ENCODE data around the gene NDUFC2.
A peak's percentile ranks its signal among the peaks of the same experiment; 100 is the strongest.

Gene NDUFC2

DNA sequence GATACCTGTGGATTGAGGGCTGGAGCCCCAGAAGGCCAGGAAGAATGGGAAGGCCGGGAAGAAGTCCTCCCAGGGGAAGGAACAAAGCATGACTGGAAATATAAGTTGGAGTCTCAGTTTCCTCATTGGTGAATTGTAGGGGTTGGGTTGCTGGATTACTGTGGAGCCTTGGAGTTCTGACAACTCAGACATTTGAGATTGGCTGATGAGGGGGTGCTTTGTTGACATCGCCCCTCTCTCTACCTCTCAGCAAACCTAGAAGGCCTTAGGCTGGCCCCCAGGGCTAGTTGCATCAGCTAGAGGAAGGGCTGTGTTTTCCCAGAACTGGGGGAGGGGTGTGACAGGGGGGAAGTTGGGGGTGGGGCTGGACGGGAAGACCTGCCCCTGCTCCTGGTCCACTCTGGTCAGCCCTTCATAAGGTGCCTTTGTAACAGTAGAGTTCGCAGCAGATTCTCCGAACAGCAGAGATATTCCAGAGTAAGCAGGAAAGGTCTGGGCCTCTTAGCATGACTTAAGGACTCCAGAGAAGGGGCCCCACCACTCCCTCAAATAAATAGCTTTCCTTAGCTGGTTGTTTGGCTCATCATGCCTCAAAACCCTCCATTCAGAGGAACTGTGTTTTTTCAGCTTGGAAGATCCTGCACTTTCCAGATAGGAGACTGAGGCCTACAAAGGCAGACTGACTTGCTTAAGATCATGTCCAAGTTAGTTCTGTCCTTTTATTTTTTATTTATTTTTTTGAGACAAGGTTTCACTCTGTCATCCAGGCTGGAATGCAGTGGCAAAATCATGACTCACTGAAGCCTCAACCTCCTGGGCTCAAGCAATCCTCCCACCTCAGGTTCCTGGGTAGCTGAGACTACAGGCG, 28.5 kb downstream of the NDUFC2 start:
- DNase-seq (ENCODE audit: low read depth), result no peak
- TF ChIP-seq, protein P1, sequence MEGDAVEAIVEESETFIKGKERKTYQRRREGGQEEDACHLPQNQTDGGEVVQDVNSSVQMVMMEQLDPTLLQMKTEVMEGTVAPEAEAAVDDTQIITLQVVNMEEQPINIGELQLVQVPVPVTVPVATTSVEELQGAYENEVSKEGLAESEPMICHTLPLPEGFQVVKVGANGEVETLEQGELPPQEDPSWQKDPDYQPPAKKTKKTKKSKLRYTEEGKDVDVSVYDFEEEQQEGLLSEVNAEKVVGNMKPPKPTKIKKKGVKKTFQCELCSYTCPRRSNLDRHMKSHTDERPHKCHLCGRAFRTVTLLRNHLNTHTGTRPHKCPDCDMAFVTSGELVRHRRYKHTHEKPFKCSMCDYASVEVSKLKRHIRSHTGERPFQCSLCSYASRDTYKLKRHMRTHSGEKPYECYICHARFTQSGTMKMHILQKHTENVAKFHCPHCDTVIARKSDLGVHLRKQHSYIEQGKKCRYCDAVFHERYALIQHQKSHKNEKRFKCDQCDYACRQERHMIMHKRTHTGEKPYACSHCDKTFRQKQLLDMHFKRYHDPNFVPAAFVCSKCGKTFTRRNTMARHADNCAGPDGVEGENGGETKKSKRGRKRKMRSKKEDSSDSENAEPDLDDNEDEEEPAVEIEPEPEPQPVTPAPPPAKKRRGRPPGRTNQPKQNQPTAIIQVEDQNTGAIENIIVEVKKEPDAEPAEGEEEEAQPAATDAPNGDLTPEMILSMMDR (IDR thresholded peaks at IDR 0.05; ENCODE audit: control insufficient read depth, extremely low read depth, insufficient read depth), result no peak
- no peak overlapping the region for H3K4me3 ChIP-seq (ENCODE audit: low read depth, low read length)

DNA sequence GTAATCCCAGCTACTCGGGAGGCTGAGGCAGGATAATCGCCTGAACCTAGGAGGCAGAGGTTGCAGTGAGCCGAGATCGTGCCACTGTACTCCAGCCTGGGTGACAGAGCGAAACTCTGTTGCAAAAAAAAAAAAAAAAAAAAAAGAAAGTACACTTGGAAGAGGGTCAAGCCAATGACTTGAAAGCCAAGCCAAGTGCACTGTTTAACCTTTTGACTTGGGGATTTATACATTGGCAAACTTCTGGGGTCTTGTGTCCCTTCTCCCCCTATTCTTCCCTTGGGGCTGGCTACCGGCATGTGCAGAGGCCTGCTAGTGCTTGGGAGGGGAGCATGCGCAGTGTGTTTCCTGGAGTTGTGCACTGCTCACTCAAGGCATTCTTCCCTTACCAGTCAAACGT, 30.3 kb downstream of the NDUFC2 start:
- TF ChIP-seq, protein P1 (IDR thresholded peaks at IDR 0.05; ENCODE audit: control insufficient read depth, extremely low read depth, insufficient read depth), result no peak
- DNase-seq (ENCODE audit: low read depth), result no peak
- H3K4me3 ChIP-seq (ENCODE audit: low read depth, low read length), result no peak overlapping the region

DNA sequence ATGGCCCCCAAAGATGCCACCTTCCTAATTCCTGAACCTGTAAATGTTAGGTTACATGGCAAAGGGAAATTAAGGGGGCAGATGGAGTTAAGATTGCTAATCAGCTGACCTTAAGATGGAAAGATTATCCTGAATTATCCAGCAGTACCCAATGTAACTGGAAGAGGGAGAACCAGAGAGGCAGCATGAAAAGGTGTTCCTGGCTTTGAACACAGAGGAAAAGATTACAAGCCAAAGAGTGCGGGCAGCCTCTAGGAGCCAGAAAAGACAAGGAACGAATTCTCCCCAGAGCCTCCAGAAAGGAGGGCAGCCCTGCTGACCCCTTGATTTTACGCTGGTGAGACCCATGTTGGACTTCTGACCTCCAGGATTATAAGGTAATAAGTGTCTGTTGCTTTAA, 31.1 kb downstream of the NDUFC2 start:
- DNase-seq (ENCODE audit: low read depth), result no peak
- TF ChIP-seq, protein P1 (IDR thresholded peaks at IDR 0.05; ENCODE audit: control insufficient read depth, extremely low read depth, insufficient read depth), result no peak
- H3K4me3 ChIP-seq (ENCODE audit: low read depth, low read length), result no peak overlapping the region

DNA sequence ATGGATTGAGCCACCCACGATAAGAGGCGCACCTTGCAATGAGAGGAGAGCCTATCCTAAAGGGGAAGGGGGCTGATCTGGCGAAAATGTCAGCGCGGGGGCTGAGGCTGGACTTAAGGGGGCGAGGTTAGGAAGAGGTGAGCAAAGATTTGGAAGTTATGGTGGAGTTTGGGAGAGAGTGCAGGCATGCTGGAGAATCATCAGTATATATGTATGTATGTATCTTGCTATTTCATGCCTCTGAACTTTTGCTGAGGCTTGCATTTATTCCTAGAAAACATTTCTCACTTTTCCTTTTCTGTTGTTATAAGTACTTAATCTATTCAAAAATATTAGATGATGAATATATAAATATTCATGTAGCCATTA, 33.2 kb downstream of the NDUFC2 start:
- H3K4me3 ChIP-seq (ENCODE audit: low read depth, low read length), result no peak overlapping the region
- TF ChIP-seq, protein P1 (IDR thresholded peaks at IDR 0.05; ENCODE audit: control insufficient read depth, extremely low read depth, insufficient read depth), result no peak
- no peak for DNase-seq (ENCODE audit: low read depth)

DNA sequence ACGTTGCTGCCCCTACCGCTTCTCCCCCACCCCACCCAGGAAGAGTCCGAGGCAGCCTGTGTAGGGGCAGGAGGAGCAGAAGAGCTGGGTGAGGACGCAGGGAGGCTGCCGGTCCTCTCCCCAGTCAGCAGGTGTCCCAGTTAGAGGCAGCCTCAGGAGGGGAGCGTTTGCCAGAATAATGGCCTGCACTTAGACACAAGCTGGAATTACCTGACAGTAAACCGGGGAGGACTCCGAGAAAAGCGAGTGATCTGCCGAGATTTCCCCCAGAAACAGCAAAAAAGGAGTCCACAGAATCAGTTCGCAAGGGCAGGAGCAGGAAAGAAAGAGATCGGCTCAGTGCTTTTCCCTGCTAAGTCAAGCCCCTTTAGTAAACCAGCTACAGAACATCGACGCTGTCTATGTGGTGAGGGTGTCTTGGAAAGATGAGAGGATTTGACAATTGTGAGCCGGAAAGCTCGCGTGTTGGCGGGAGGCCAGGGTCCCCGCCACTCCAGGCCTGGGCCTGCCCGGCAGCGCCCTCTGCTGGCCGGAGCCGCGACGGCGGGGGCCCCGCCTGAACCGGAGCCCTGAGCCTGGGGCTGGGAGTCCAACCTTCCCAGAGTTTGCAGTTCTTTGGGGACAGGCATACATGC, 33.7 kb downstream of the NDUFC2 start:
- TF ChIP-seq, protein P1 (IDR thresholded peaks at IDR 0.05; ENCODE audit: control insufficient read depth, extremely low read depth, insufficient read depth), result peak; percentile 94
- H3K4me3 ChIP-seq (ENCODE audit: low read depth, low read length), result peak overlapping the region; percentile 19
- DNase-seq (ENCODE audit: low read depth), result no peak

DNA sequence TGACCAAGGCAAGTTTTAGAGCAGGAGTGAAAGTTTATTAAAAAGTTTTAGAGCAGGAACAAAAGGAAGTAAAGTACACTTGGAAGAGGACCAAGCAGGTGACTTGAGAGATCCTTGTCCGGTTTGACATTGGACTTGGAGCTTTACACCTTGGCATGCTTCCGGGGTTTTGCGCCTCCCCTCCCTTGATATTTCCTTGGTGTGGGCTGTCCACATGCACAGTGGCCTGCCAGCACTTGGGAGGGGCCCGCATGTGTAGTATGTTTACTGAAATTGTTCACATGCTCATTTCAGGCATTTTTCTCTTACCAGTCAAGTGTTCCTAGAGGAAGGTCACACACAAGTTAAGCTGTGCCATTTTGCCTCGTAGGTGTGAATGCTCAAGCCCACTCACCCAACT, 35.0 kb downstream of the NDUFC2 start:
- H3K4me3 ChIP-seq (ENCODE audit: low read depth, low read length), result no peak overlapping the region
- DNase-seq (ENCODE audit: low read depth), result no peak
- TF ChIP-seq, protein P1 (IDR thresholded peaks at IDR 0.05; ENCODE audit: control insufficient read depth, extremely low read depth, insufficient read depth), result no peak
